ENCODE data around the gene ANKRD24.

ANKRD24 gene

GRCh38 chr19:4174213-4174894, 8.1 kb upstream of the ANKRD24 start:
- Histone ChIP-seq H3K18ac (ENCODE audit: low read length) (no peak overlapping the region), H3K27ac (ENCODE audit: low read depth, low read length) (no peak overlapping the region), H3K79me1 (ENCODE audit: low read length) (no peaks in the 10 kb centered on the region), H3K4me2 (ENCODE audit: low read length) (no peak overlapping the region), H4K8ac (ENCODE audit: low read depth, low read length) (no peak overlapping the region), H2AK5ac (ENCODE audit: low read length) (no peak overlapping the region), H2BK5ac (ENCODE audit: low read length) (no peak overlapping the region), H3K23ac (ENCODE audit: low read length) (no peak overlapping the region), H3K4me3 (ENCODE audit: low read length) (no peak overlapping the region), H3K4ac (ENCODE audit: low read depth, low read length) (no peak overlapping the region), H3K79me2 (ENCODE audit: control insufficient read depth, insufficient read depth, low read length) (no peaks in the 10 kb centered on the region), H2BK120ac (ENCODE audit: low read depth, low read length) (no peak overlapping the region), H3K56ac (ENCODE audit: low read length) (no peak overlapping the region), H2BK15ac (replicated peaks; ENCODE audit: low read depth) (no peak overlapping the region), H3K27me3 (ENCODE audit: insufficient read depth, low read length, poor library complexity) (no peaks in the 10 kb centered on the region), H3K9ac (ENCODE audit: low read length) (no peak overlapping the region), H3K36me3 (ENCODE audit: control insufficient read depth, insufficient read depth, low read length) (no peaks in the 10 kb centered on the region), H3K4me1 (ENCODE audit: control insufficient read depth, low read depth, low read length) (no peaks in the 10 kb centered on the region), H4K5ac (ENCODE audit: low read length) (no peak overlapping the region)
- WGBS (ENCODE audit: extremely low coverage, insufficient coverage, low lambda C conversion rate): no CpG with 5 or more reads among the region's 21 CpGs
- DNase-seq: no peak

- DNase-seq: no peak
- Histone ChIP-seq H4K5ac (ENCODE audit: low read length) (no peak overlapping the region), H3K79me2 (ENCODE audit: control insufficient read depth, insufficient read depth, low read length) (no peaks in the 10 kb centered on the region), H3K27ac (ENCODE audit: low read depth, low read length) (no peak overlapping the region), H2BK15ac (replicated peaks; ENCODE audit: low read depth) (no peak overlapping the region), H3K18ac (ENCODE audit: low read length) (no peak overlapping the region), H3K9ac (ENCODE audit: low read length) (no peak overlapping the region), H3K4me2 (ENCODE audit: low read length) (no peak overlapping the region), H3K4me1 (ENCODE audit: control insufficient read depth, low read depth, low read length) (no peaks in the 10 kb centered on the region), H4K8ac (ENCODE audit: low read depth, low read length) (no peak overlapping the region), H3K4ac (ENCODE audit: low read depth, low read length) (no peak overlapping the region), H2BK120ac (ENCODE audit: low read depth, low read length) (no peak overlapping the region), H3K23ac (ENCODE audit: low read length) (no peak overlapping the region), H2BK5ac (ENCODE audit: low read length) (no peak overlapping the region), H2AK5ac (ENCODE audit: low read length) (no peak overlapping the region), H3K79me1 (ENCODE audit: low read length) (no peaks in the 10 kb centered on the region), H3K36me3 (ENCODE audit: control insufficient read depth, insufficient read depth, low read length) (no peaks in the 10 kb centered on the region), H3K56ac (ENCODE audit: low read length) (no peak overlapping the region), H3K27me3 (ENCODE audit: insufficient read depth, low read length, poor library complexity) (no peaks in the 10 kb centered on the region), H3K4me3 (ENCODE audit: low read length) (no peak overlapping the region)
- no CpG with 5 or more reads among the region's 41 CpGs for WGBS (ENCODE audit: extremely low coverage, insufficient coverage, low lambda C conversion rate)
Measured at GRCh38 chr19:4174895-4175668, 7.4 kb upstream of the ANKRD24 start.

GRCh38 chr19:4175669-4175931, 6.9 kb upstream of the ANKRD24 start:
- Histone ChIP-seq H4K5ac (ENCODE audit: low read length) (no peak overlapping the region), H4K8ac (ENCODE audit: low read depth, low read length) (no peak overlapping the region), H3K18ac (ENCODE audit: low read length) (no peak overlapping the region), H3K27ac (ENCODE audit: low read depth, low read length) (no peak overlapping the region), H3K79me2 (ENCODE audit: control insufficient read depth, insufficient read depth, low read length) (no peaks in the 10 kb centered on the region), H2BK5ac (ENCODE audit: low read length) (no peak overlapping the region), H3K4me3 (ENCODE audit: low read length) (no peak overlapping the region), H3K56ac (ENCODE audit: low read length) (no peak overlapping the region), H3K36me3 (ENCODE audit: control insufficient read depth, insufficient read depth, low read length) (no peaks in the 10 kb centered on the region), H3K9ac (ENCODE audit: low read length) (no peak overlapping the region), H3K4me1 (ENCODE audit: control insufficient read depth, low read depth, low read length) (no peaks in the 10 kb centered on the region), H2AK5ac (ENCODE audit: low read length) (no peak overlapping the region), H3K79me1 (ENCODE audit: low read length) (no peaks in the 10 kb centered on the region), H2BK15ac (replicated peaks; ENCODE audit: low read depth) (no peak overlapping the region), H3K23ac (ENCODE audit: low read length) (no peak overlapping the region), H3K27me3 (ENCODE audit: insufficient read depth, low read length, poor library complexity) (no peaks in the 10 kb centered on the region), H3K4me2 (ENCODE audit: low read length) (no peak overlapping the region), H3K4ac (ENCODE audit: low read depth, low read length) (no peak overlapping the region), H2BK120ac (ENCODE audit: low read depth, low read length) (no peak overlapping the region)
- no peak for DNase-seq
- no CpG with 5 or more reads among the region's 12 CpGs for WGBS (ENCODE audit: extremely low coverage, insufficient coverage, low lambda C conversion rate)

- H3K18ac ChIP-seq (ENCODE audit: low read length): no peak overlapping the region
- no peaks in the 10 kb centered on the region for H3K4me1 ChIP-seq (ENCODE audit: control insufficient read depth, low read depth, low read length)
- peaks cover 4% of the 10 kb centered on the region for H3K79me1 ChIP-seq (ENCODE audit: low read length)
- H3K27ac ChIP-seq (ENCODE audit: low read depth, low read length): no peak overlapping the region
- H2AK5ac ChIP-seq (ENCODE audit: low read length): no peak overlapping the region
- H4K5ac ChIP-seq (ENCODE audit: low read length): no peak overlapping the region
- no peak overlapping the region for H3K4ac ChIP-seq (ENCODE audit: low read depth, low read length)
- DNase-seq: no peak
- no peak overlapping the region for H3K4me3 ChIP-seq (ENCODE audit: low read length)
- no peaks in the 10 kb centered on the region for H3K27me3 ChIP-seq (ENCODE audit: insufficient read depth, low read length, poor library complexity)
- H3K4me2 ChIP-seq (ENCODE audit: low read length): no peak overlapping the region
- H3K36me3 ChIP-seq (ENCODE audit: control insufficient read depth, insufficient read depth, low read length): no peaks in the 10 kb centered on the region
- WGBS (ENCODE audit: extremely low coverage, insufficient coverage, low lambda C conversion rate): no CpG with 5 or more reads among the region's 5 CpGs
- H2BK120ac ChIP-seq (ENCODE audit: low read depth, low read length): no peak overlapping the region
- H4K8ac ChIP-seq (ENCODE audit: low read depth, low read length): no peak overlapping the region
- no peak overlapping the region for H2BK5ac ChIP-seq (ENCODE audit: low read length)
- H3K9ac ChIP-seq (ENCODE audit: low read length): no peak overlapping the region
- H3K79me2 ChIP-seq (ENCODE audit: control insufficient read depth, insufficient read depth, low read length): no peaks in the 10 kb centered on the region
- H2BK15ac ChIP-seq (replicated peaks; ENCODE audit: low read depth): no peak overlapping the region
- H3K56ac ChIP-seq (ENCODE audit: low read length): no peak overlapping the region
- H3K23ac ChIP-seq (ENCODE audit: low read length): no peak overlapping the region
Measured at GRCh38 chr19:4177146-4177545, 5.3 kb upstream of the ANKRD24 start.

GRCh38 chr19:4178990-4179389, 3.5 kb upstream of the ANKRD24 start:
- Histone ChIP-seq H2BK120ac (ENCODE audit: low read depth, low read length) (no peak overlapping the region), H2BK15ac (replicated peaks; ENCODE audit: low read depth) (no peak overlapping the region), H2AK5ac (ENCODE audit: low read length) (no peak overlapping the region), H3K4me2 (ENCODE audit: low read length) (no peak overlapping the region), H4K8ac (ENCODE audit: low read depth, low read length) (no peak overlapping the region), H4K5ac (ENCODE audit: low read length) (no peak overlapping the region), H3K56ac (ENCODE audit: low read length) (no peak overlapping the region), H3K27me3 (ENCODE audit: insufficient read depth, low read length, poor library complexity) (no peaks in the 10 kb centered on the region), H3K79me2 (ENCODE audit: control insufficient read depth, insufficient read depth, low read length) (no peaks in the 10 kb centered on the region), H3K36me3 (ENCODE audit: control insufficient read depth, insufficient read depth, low read length) (no peaks in the 10 kb centered on the region), H3K4ac (ENCODE audit: low read depth, low read length) (no peak overlapping the region), H2BK5ac (ENCODE audit: low read length) (no peak overlapping the region), H3K9ac (ENCODE audit: low read length) (no peak overlapping the region), H3K27ac (ENCODE audit: low read depth, low read length) (no peak overlapping the region), H3K4me3 (ENCODE audit: low read length) (no peak overlapping the region), H3K79me1 (ENCODE audit: low read length) (peaks cover 4% of the 10 kb centered on the region), H3K23ac (ENCODE audit: low read length) (no peak overlapping the region), H3K18ac (ENCODE audit: low read length) (no peak overlapping the region), H3K4me1 (ENCODE audit: control insufficient read depth, low read depth, low read length) (no peaks in the 10 kb centered on the region)
- WGBS (ENCODE audit: extremely low coverage, insufficient coverage, low lambda C conversion rate): no CpG with 5 or more reads among the region's 18 CpGs
- DNase-seq: no peak

Measured in mesendoderm (in vitro differentiated cells).